Measurements from ENCODE around the gene HDAC4. TPM values are rescaled to one million over a fixed set of nuclear protein-coding genes. Genes with fewer than 3 reads are reported as not detected.
A peak's percentile ranks its signal among the peaks of the same experiment; 100 is the strongest.

HDAC4 gene
- total and polyA plus RNA-seq, 10 of the 15 experiments (the other 5 are each of a cell fraction or from before 2014, with no cell fraction given): 0.22 to 15.7 (median 4.8) TPM

GRCh38 chr2:239328351-239329191 is 72.2 kb downstream of the HDAC4 start (continued):
- TF ChIP-seq NRF1 (conservative IDR thresholded peaks at IDR 0.05; ENCODE audit: low read depth, low read length): no peak
- no peak for TF ChIP-seq STAT3 (IDR thresholded peaks at IDR 0.05; ENCODE audit: low read depth, low read length)
- no peak for TF ChIP-seq NFXL1 (IDR thresholded peaks at IDR 0.05; ENCODE audit: borderline replicate concordance)
- no peak for TF ChIP-seq ASH2L (IDR thresholded peaks at IDR 0.05; ENCODE audit: borderline replicate concordance, low read depth)

GRCh38 chr2:239327536-239328350 is 73.1 kb downstream of the HDAC4 start:
- Histone ChIP-seq H3K4me2 (ENCODE audit: control insufficient read depth, insufficient read depth) (no peak overlapping the region), H2AFZ (ENCODE audit: control insufficient read depth, low read depth, low read length) (no peak overlapping the region), H3K36me3 (ENCODE audit: control insufficient read depth in 2 of 2, insufficient read depth in 2 of 2, low read length in 1 of 2) (no peaks in the 10 kb centered on the region), H3K4me3 (no peak overlapping the region), H3K79me2 (ENCODE audit: control insufficient read depth, insufficient read depth, low read length) (no peaks in the 10 kb centered on the region), H4K20me1 (ENCODE audit: control insufficient read depth, insufficient read depth) (peaks cover 2% of the 10 kb centered on the region; the same call in 1 of the 2 replicates), H3K9me3 (replicated peaks; ENCODE audit: control insufficient read depth, insufficient read depth, low read length) (no peaks in the 10 kb centered on the region), H3K27ac (ENCODE audit: control insufficient read depth, insufficient read depth) (no peak overlapping the region), H3K27me3 (replicated peaks in 1 of 2; ENCODE audit: control insufficient read depth in 2 of 2, insufficient read depth in 2 of 2, low read length in 1 of 2) (no peaks in the 10 kb centered on the region), H3K9ac (ENCODE audit: control insufficient read depth, insufficient read depth, low read length) (no peak overlapping the region), H3K4me1 (ENCODE audit: control insufficient read depth, insufficient read depth, low read length) (peaks cover 7% of the 10 kb centered on the region)
- ATAC-seq: peak; percentile 72
- no peak for FAIRE-seq
- intact Hi-C loops (cut with micrococcal nuclease; ENCODE audit: unreplicated experiment) (no loop called here), in situ Hi-C loops (cut with MboI) (no loop called here)
- no TSS peak for BruUV-seq (replicated peaks)
- SMC1A ChIA-PET (ENCODE audit: uncharacterized antibody, unreplicated experiment): interaction anchor here (1.0 to 1.9 kb wide), 3 partner anchors 13 to 68 kb away, joined by 3 to 4 read pairs (median 4); no protein-coding TSS in a partner anchor
- 76% methylated on average over 13 of the region's 13 CpGs for WGBS (ENCODE audit: insufficient coverage, insufficient replicate concordance, low lambda C conversion rate, missing lambda C conversion rate)
- RAD21 ChIA-PET (ENCODE audit: unreplicated experiment): interaction anchor here (1.0 to 2.4 kb wide), 3 partner anchors 32 to 53 kb away, joined by 3 to 9 read pairs (median 5); no protein-coding TSS in a partner anchor
- POLR2A ChIA-PET: no interaction called here
- DNase-seq (ENCODE audit: low read depth, low spot score): no peak
- CTCF ChIA-PET: no interaction called here
- no peak for TF ChIP-seq SMARCA5 (IDR thresholded peaks at IDR 0.05)
- TF ChIP-seq SMAD5 (IDR thresholded peaks at IDR 0.05; ENCODE audit: low read depth): no peak
- TF ChIP-seq SREBF1 (IDR thresholded peaks at IDR 0.05; ENCODE audit: low read length): no peak
- no peak for TF ChIP-seq BMI1 (IDR thresholded peaks at IDR 0.05; ENCODE audit: borderline replicate concordance)
- TF ChIP-seq TCF3 (IDR thresholded peaks at IDR 0.05; ENCODE audit: borderline replicate concordance, insufficient read depth, low read depth, low read length): no peak
- no peak for TF ChIP-seq NR2F1 (conservative IDR thresholded peaks at IDR 0.05)
- no peak for TF ChIP-seq ZNF687 (IDR thresholded peaks at IDR 0.05)
- TF ChIP-seq FOXK2 (IDR thresholded peaks at IDR 0.05): no peak
- TF ChIP-seq ZBTB11 (CRISPR knock-in tag; IDR thresholded peaks at IDR 0.05): no peak
- no peak for TF ChIP-seq KLF5 (IDR thresholded peaks at IDR 0.05; ENCODE audit: partially characterized antibody)

All from GM12878 (cell line).